ENCODE data around the gene DDIAS.
A peak's percentile ranks its signal among the peaks of the same experiment; 100 is the strongest.
"Not testable (repeated sequence)": the region's sequence is repeated elsewhere in the genome, so short reads cannot be mapped to it uniquely, and the experiment has no call there.

DDIAS gene

GRCh38 chr11:82919786-82920185 is 18.2 kb downstream of the DDIAS start:
- not testable (repeated sequence) for H3K4me3 ChIP-seq
- peak overlapping the region in 8 of 21 experiments; percentile 0 to 80 (median 48) for H3K27ac ChIP-seq

GRCh38 chr11:82920227-82920626 is 18.7 kb downstream of the DDIAS start:
- H3K27ac ChIP-seq: peak overlapping the region in 7 of 21 experiments; percentile 19 to 80 (median 49)
- not testable (repeated sequence) for H3K4me3 ChIP-seq

GRCh38 chr11:82922396-82923173 is 21.0 kb downstream of the DDIAS start:
- H3K27ac ChIP-seq: peak overlapping the region in 3 of 21 experiments; percentile 1 to 40 (median 20)
- not testable (repeated sequence) for H3K4me3 ChIP-seq

- no peak overlapping the region for H3K27ac ChIP-seq
- H3K4me3 ChIP-seq: no peak overlapping the region
Observed at GRCh38 chr11:82924522-82925224, 23.1 kb downstream of the DDIAS start.

- Histone ChIP-seq H3K27ac (no peak overlapping the region), H3K4me3 (no peak overlapping the region)
Observed at GRCh38 chr11:82927264-82927880, 25.8 kb downstream of the DDIAS start.

- Histone ChIP-seq H3K27ac (no peak overlapping the region), H3K4me3 (no peak overlapping the region)
Observed at GRCh38 chr11:82929121-82929520, 27.6 kb downstream of the DDIAS start.

GRCh38 chr11:82930229-82930628 is 28.7 kb downstream of the DDIAS start:
- H3K27ac ChIP-seq: no peak overlapping the region
- no peak overlapping the region for H3K4me3 ChIP-seq

GRCh38 chr11:82930734-82931133 is 29.2 kb downstream of the DDIAS start:
- H3K27ac ChIP-seq: no peak overlapping the region

GRCh38 chr11:82932564-82932963 is 31.0 kb downstream of the DDIAS start:
- no peak overlapping the region for H3K4me3 ChIP-seq

More at GRCh38 chr11:82930734-82931133, 29.2 kb downstream of the DDIAS start:
- H3K4me3 ChIP-seq: no peak overlapping the region

GRCh38 chr11:82936261-82936660 is 34.7 kb downstream of the DDIAS start:
- H3K27ac ChIP-seq: no peak overlapping the region
- no peak overlapping the region for H3K4me3 ChIP-seq

More at GRCh38 chr11:82932564-82932963, 31.0 kb downstream of the DDIAS start:
- H3K27ac ChIP-seq: no peak overlapping the region

GRCh38 chr11:82937554-82937953 is 36.0 kb downstream of the DDIAS start:
- no peak overlapping the region for H3K27ac ChIP-seq
- H3K4me3 ChIP-seq: no peak overlapping the region

GRCh38 chr11:82939456-82939855 is 37.9 kb downstream of the DDIAS start:
- Histone ChIP-seq H3K27ac (no peak overlapping the region), H3K4me3 (no peak overlapping the region)

GRCh38 chr11:82942376-82942775 is 40.8 kb downstream of the DDIAS start:
- Histone ChIP-seq H3K4me3 (no peak overlapping the region), H3K27ac (no peak overlapping the region)

GRCh38 chr11:82943430-82943829 is 41.9 kb downstream of the DDIAS start:
- not testable (repeated sequence) for H3K27ac ChIP-seq, H3K4me3 ChIP-seq

GRCh38 chr11:82944198-82944597 is 42.7 kb downstream of the DDIAS start:
- Histone ChIP-seq H3K4me3 (no peak overlapping the region), H3K27ac (no peak overlapping the region)

GRCh38 chr11:82945041-82945440 is 43.5 kb downstream of the DDIAS start:
- not testable (repeated sequence) for H3K4me3 ChIP-seq, H3K27ac ChIP-seq

- H3K27ac ChIP-seq: no peak overlapping the region
Observed at GRCh38 chr11:82945682-82946081, 44.1 kb downstream of the DDIAS start.

GRCh38 chr11:82949352-82949751 is 47.8 kb downstream of the DDIAS start:
- no peak overlapping the region for H3K4me3 ChIP-seq
- H3K27ac ChIP-seq: no peak overlapping the region

More at GRCh38 chr11:82945682-82946081, 44.1 kb downstream of the DDIAS start:
- H3K4me3 ChIP-seq: no peak overlapping the region

- not testable (repeated sequence) for H3K27ac ChIP-seq, H3K4me3 ChIP-seq
Observed at GRCh38 chr11:82950502-82950901, 49.0 kb downstream of the DDIAS start.

GRCh38 chr11:82955736-82956453 is 54.4 kb downstream of the DDIAS start:
- H3K27ac ChIP-seq: peak overlapping the region in 3 of 21 experiments; percentile 37 to 63 (median 61)
- not testable (repeated sequence) for H3K4me3 ChIP-seq
